SK-MEL-5 (cell line): Measurements from ENCODE around the gene TRPM6. TPM values are rescaled to one million over a fixed set of nuclear protein-coding genes. Genes with fewer than 3 reads are reported as not detected.
A peak's percentile ranks its signal among the peaks of the same experiment; 100 is the strongest.
"Not testable (repeated sequence)": the region's sequence is repeated elsewhere in the genome, so short reads cannot be mapped to it uniquely, and the experiment has no call there.

Experiments used
- DNase-seq: peaks from one replicate; pipeline ENCODE4 v3.0.0-alpha.2; 2016; ENCODE audit warnings: low read depth, low spot score
- in situ Hi-C: cut with HindIII; loops from 2 replicates; pipeline ENCODE4 v1.10.0; 2016; ENCODE audit warnings: low sequenced_read_pairs, high pct_unique_total_duplicates, low pct_unique_long_range_greater_than_20kb
- polyA plus RNA-seq, 2 experiments: library from polyadenylated mRNA; depleted of rRNA; stranded (reverse); fragments of >200 nt; gene quantifications; 2 replicates each; pipeline ENCODE4 v1.2.3, GENCODE V29; 2015
- total RNA-seq: library from RNA; depleted of rRNA; stranded (reverse); fragments of >200 nt; shearing (Covaris generic); gene quantifications from 2 replicates; pipeline ENCODE4 v1.2.3, GENCODE V29; 2014; rRNA removed

Gene TRPM6, protein sequence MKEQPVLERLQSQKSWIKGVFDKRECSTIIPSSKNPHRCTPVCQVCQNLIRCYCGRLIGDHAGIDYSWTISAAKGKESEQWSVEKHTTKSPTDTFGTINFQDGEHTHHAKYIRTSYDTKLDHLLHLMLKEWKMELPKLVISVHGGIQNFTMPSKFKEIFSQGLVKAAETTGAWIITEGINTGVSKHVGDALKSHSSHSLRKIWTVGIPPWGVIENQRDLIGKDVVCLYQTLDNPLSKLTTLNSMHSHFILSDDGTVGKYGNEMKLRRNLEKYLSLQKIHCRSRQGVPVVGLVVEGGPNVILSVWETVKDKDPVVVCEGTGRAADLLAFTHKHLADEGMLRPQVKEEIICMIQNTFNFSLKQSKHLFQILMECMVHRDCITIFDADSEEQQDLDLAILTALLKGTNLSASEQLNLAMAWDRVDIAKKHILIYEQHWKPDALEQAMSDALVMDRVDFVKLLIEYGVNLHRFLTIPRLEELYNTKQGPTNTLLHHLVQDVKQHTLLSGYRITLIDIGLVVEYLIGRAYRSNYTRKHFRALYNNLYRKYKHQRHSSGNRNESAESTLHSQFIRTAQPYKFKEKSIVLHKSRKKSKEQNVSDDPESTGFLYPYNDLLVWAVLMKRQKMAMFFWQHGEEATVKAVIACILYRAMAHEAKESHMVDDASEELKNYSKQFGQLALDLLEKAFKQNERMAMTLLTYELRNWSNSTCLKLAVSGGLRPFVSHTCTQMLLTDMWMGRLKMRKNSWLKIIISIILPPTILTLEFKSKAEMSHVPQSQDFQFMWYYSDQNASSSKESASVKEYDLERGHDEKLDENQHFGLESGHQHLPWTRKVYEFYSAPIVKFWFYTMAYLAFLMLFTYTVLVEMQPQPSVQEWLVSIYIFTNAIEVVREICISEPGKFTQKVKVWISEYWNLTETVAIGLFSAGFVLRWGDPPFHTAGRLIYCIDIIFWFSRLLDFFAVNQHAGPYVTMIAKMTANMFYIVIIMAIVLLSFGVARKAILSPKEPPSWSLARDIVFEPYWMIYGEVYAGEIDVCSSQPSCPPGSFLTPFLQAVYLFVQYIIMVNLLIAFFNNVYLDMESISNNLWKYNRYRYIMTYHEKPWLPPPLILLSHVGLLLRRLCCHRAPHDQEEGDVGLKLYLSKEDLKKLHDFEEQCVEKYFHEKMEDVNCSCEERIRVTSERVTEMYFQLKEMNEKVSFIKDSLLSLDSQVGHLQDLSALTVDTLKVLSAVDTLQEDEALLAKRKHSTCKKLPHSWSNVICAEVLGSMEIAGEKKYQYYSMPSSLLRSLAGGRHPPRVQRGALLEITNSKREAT (N-terminal part only)
- total RNA-seq: 0.03 and 0.16 TPM in 2 replicates
- 0.13 and 0.14 TPM in 2 replicates for polyA plus RNA-seq (2015; cell fraction: cytosol; rRNA removed)
- 0.19 and 1.1 TPM in 2 replicates for polyA plus RNA-seq (2015; cell fraction: nucleus; rRNA removed)

- in situ Hi-C loops: no loop called here
- DNase-seq: peak; percentile 70
Measured at GRCh38 chr9:74887041-74887980, at the start of gene TRPM6. TRPM6 (minus strand) TSS chr9:74887921; CDS start chr9:74887856, 65 bp downstream.

DNA sequence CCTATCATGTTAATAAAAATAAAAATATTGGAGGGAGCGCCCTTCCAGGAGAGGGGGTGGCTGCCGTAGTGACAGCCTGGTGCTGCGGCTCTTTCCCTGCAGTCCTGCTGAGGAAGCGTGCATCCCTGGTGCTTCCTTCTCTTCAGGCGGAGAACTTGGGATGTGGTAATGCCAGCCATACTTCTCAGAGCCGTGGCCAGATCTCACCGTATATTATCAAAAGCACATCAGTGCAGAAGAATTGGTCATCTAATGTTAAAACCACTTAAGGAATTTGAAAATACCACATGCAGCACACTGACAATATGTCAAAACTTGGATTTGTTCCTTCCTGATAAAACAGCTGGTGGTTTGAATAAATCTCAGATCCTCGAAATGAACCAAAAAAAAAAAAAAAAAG lies 47.3 kb upstream of the TRPM6 start:
- in situ Hi-C loops: no loop called here
- DNase-seq: no peak

DNA sequence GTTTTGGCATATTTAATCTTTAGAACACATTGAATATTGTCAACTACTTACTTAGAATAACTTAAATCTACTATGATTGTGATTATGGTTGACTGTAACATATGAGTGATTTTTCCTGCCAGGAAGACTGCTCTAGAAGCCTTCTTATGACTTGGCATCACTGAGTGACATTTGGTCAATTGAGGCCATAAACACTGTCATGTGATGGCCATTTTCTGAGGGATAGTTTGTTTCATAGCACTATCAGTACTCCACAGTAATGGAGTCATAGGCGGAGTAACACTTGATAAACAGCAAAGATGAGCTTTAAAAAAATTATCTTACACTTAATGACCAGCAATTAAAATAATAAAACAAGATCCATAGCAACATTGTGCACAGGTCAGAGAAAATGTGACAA lies 34.0 kb upstream of the TRPM6 start:
- in situ Hi-C loops: no loop called here

DNA sequence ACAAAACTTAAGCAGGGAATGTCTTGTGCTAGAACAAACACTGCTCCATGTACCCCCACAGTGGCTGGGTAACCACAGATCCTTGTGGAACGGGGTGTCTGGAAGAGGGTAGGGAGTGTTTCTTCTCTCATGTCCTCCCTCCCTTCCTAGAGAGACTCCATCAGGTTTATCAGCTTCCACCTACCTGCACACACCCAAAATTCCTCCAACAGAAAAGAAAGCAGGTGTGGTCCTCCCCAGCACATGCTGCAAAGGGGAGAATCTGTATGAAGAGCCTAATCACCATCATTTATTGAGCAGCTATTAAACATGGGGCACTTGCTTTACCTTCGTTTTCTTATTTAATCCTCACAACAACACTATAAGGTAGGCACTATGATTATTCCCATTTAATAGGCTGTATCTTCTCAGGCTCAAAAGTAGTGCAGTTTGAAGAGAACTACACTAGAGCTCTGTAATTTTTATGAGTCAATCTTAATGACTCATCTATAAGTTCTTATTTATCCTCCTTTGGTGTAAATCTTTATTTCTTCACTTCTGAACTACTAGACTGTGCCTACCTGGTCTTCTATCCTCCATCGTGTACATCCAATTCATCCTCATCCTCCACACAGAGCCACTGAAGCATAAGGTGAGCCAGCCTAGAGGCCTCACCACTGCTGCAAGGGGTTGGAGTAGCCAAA lies 33.4 kb upstream of the TRPM6 start:
- in situ Hi-C loops: no loop called here

More for the DNA sequence above, 34.0 kb upstream of the TRPM6 start:
- no peak for DNase-seq

DNA sequence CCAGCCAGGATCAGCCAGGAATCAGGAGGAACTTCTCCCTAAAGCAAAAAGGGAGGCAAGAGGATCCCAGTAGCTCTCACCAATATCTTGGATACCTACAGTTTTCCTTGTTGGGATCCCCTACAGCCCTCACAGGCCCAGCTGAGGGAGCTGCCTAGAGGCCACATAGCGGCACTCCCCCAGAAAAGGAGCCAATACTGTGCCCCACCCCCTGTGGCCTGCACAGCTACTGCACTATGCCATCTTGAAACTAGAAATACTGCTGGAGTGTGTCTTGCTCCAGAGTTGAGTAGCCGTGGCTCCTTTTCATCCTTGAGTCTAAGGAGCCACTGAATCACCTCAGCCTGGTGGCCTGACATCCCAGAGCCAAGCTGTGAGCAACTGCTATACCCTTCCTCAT lies 22.3 kb upstream of the TRPM6 start:
- no peak for DNase-seq

More for the DNA sequence above, 33.4 kb upstream of the TRPM6 start:
- no peak for DNase-seq

DNA sequence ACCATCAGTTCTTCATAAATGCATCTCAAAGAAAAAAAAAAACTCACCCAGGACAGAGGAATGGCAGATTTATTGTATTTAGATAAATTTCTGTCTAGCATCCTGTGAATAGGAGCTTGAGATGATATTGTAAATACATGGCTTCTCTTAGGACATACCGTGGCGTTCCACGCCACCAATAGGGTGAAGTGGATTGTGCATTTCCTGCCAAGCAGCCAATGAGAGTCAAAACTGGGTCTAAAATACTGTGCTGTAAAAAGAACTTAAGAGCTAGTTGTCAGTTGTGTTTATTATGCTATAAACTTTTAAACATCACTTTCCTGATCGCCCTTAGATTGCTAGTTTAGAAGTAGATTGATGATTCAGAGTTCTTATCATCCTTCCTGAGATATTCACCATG lies 20.9 kb upstream of the TRPM6 start:
- in situ Hi-C loops: no loop called here
- DNase-seq: peak; percentile 14

More for the DNA sequence above, 22.3 kb upstream of the TRPM6 start:
- in situ Hi-C loops: no loop called here

GRCh38 chr9:74907085-74907484 lies 19.4 kb upstream of the TRPM6 start:
- in situ Hi-C loops: no loop called here

GRCh38 chr9:74901001-74901400 lies 13.3 kb upstream of the TRPM6 start:
- no peak for DNase-seq
- in situ Hi-C loops: no loop called here

More at GRCh38 chr9:74907085-74907484, 19.4 kb upstream of the TRPM6 start:
- no peak for DNase-seq

DNA sequence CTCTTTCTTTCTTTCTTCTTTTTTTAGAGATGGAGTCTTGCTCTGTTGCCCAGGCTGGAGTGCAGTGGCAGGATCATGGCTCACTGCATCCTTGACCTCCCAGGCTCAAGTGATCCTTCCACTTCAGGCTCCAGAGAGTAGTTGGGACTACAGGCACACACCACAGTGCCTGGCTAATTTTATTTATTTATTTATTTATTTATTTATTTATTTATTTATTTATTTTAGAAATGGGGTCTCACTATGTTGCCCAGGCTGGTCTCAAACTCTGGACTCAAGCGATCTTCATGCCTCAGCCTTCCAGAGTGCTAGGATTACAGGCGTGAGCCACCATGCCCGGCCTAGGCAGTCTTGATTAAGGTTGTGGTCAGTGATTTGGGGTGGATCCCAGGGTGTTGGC lies 728 bp upstream of the TRPM6 start:
- in situ Hi-C loops, DNase-seq: not testable (repeated sequence)

DNA sequence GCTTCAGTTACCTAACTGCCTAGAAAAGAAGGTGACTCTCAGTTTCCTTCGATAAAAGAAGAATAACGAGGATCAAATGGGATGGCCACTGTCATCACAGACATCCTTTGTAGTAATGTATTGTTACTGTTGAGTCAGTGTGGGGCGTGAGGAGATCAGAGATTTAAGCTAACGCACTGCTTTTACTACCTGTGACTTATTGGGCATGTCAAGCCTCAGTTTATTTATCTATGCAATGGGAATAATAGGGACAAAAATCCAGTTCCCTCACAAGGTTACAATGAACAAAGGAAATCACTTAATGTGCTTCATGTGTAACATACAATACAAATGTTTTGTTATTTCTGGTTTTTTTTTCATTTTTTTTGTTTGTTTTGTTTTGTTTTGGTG lies 255 bp upstream of the TRPM6 start:
- in situ Hi-C loops: no loop called here
- DNase-seq: no peak

GRCh38 chr9:74876382-74876949 lies 11.3 kb downstream of the TRPM6 start:
- in situ Hi-C loops: no loop called here
- no peak for DNase-seq

DNA sequence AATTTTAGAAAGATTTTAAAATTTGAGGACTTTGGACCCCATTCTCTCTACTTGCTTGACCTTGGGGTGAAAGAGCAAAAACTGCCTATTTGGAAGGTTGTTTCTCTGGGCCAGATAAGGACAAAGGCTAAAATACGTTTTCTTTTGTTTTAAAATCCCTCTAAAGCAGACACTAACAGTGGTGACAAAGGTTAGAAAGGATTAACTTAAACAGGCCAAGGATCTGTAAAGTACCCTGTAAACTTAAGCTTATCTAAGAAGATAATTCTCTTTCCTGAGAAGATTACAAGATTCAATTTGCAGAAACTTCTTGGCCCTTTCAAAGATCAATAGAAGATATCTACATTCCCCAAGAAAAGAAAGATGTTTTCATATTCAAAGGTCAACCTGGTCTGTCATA lies 12.1 kb downstream of the TRPM6 start:
- in situ Hi-C loops: no loop called here
- DNase-seq: no peak

DNA sequence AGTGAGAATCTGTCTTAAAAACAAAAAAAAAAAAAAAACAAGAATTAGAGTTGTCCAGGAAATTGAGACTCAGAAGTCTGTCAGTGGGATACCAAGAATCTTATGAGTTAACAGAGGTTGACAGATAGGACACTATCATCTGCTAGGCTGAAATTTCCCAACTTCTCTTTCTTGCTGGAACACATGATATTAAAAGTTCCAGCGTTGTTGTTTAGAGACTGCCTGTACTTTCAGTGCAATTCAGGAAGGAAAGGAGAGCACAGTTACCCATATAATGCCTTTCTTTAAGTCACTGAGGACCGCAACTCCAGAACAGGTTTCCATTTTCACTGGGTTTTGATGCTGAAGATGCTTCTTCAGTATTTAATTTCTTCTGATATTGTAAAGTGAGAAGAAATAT lies 13.5 kb downstream of the TRPM6 start:
- no peak for DNase-seq
- in situ Hi-C loops: no loop called here

DNA sequence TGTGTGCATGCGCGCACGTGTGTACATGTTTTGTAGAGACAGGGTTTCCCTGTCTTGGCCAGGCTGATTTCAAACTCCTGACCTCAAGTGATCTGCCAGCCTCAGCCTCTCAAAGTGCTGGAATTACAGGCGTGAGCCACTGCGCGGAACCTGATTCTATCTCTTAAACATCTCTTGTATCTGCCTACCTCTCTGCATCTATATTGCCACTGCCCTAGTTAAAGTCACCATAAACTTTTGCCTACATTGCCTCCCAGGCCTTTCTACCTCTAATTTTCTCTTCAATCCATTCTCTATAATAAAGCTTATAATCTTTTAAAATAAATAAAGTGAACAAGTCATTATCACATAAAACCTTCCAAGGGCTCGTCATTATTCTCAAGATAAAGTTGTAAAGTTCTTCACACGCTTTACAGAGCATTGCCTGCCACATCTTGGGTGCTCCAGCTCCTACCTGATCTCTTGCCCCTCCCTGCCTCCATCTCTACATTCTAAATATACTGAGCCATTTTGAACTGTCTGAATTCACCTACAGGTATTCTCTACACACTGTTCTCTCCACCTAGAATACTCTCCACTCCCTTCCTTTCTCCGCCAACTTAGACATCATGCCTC lies 15.0 kb downstream of the TRPM6 start:
- DNase-seq: no peak
- in situ Hi-C loops: no loop called here

GRCh38 chr9:74867483-74867882 lies 20.2 kb downstream of the TRPM6 start:
- in situ Hi-C loops: no loop called here

More at GRCh38 chr9:74867483-74867882, 20.2 kb downstream of the TRPM6 start:
- no peak for DNase-seq
